ENCODE data around the gene SLC16A7. TPM values are rescaled to one million over a fixed set of nuclear protein-coding genes. Genes with fewer than 3 reads are reported as not detected.
"Not testable (repeated sequence)": the region's sequence is repeated elsewhere in the genome, so short reads cannot be mapped to it uniquely, and the experiment has no call there.

The SLC16A7 gene
- total and polyA plus RNA-seq, 2 experiments from 2014 or later = 15.7 to 49.0 TPM

GRCh38 chr12:59595565-59595882 is 305 bp upstream of the SLC16A7 start:
- peak overlapping the region; percentile 98 for H3K27ac ChIP-seq
- H3K79me2 ChIP-seq (ENCODE audit: insufficient read depth) = peaks cover 10% of the 10 kb centered on the region; the same call in 1 of the 2 replicates
- H2AFZ ChIP-seq = peak overlapping the region; percentile 94
- H3K27me3 ChIP-seq (replicated peaks; ENCODE audit: insufficient read depth) = no peaks in the 10 kb centered on the region
- H3K4me2 ChIP-seq (ENCODE audit: unreplicated experiment) = peak overlapping the region; percentile 92
- no peaks in the 10 kb centered on the region for H3K9me2 ChIP-seq (ENCODE audit: insufficient read depth)
- 2 to 5% methylated on average over 5 of the region's 5 CpGs for WGBS, 2 experiments (ENCODE audit: low coverage in 1 of 2, low lambda C conversion rate in 2 of 2, missing lambda C conversion rate in 2 of 2)
- H3K36me3 ChIP-seq (ENCODE audit: low read depth) = no peaks in the 10 kb centered on the region
- peak overlapping the region; percentile 92 for H3K9ac ChIP-seq
- no peaks in the 10 kb centered on the region for H3K9me3 ChIP-seq (ENCODE audit: low read depth)
- no peak for DNase-seq
- H4K20me1 ChIP-seq (ENCODE audit: insufficient read depth) = no peaks in the 10 kb centered on the region
- H3F3A ChIP-seq (ENCODE audit: insufficient read depth) = peaks cover 31% of the 10 kb centered on the region
- no peak for TF ChIP-seq EZH2 (IDR thresholded peaks at IDR 0.05; ENCODE audit: insufficient read depth, poor library complexity, severe bottlenecking)
- TF ChIP-seq EZH2phosphoT487 (IDR thresholded peaks at IDR 0.05; ENCODE audit: insufficient read depth, low read depth) = no peak
- in situ Hi-C loops (cut with MboI) = no loop called here
- peaks cover 34% of the 10 kb centered on the region for H3K4me1 ChIP-seq (ENCODE audit: insufficient read depth)
- peak overlapping the region; percentile 90 for H3K4me3 ChIP-seq

GRCh38 chr12:59597385-59597781 is 1.6 kb downstream of the SLC16A7 start:
- Histone ChIP-seq H3K4me1 (ENCODE audit: insufficient read depth) (peaks cover 36% of the 10 kb centered on the region), H3K79me2 (ENCODE audit: insufficient read depth) (peaks cover 29% of the 10 kb centered on the region), H3K36me3 (ENCODE audit: low read depth) (no peaks in the 10 kb centered on the region), H3K9ac (peak overlapping the region; percentile 92), H4K20me1 (ENCODE audit: insufficient read depth) (no peaks in the 10 kb centered on the region), H3F3A (ENCODE audit: insufficient read depth) (peaks cover 34% of the 10 kb centered on the region), H3K9me3 (ENCODE audit: low read depth) (no peaks in the 10 kb centered on the region), H3K27me3 (replicated peaks; ENCODE audit: insufficient read depth) (no peaks in the 10 kb centered on the region), H3K4me3 (peak overlapping the region; percentile 90), H3K27ac (peak overlapping the region; percentile 98), H3K4me2 (ENCODE audit: unreplicated experiment) (peak overlapping the region; percentile 82), H2AFZ (peak overlapping the region; percentile 94), H3K9me2 (ENCODE audit: insufficient read depth) (no peaks in the 10 kb centered on the region)
- in situ Hi-C loops (cut with MboI) = no loop called here
- 0% methylated on average over 2 of the region's 2 CpGs for WGBS, 2 experiments (ENCODE audit: low coverage in 1 of 2, low lambda C conversion rate in 2 of 2, missing lambda C conversion rate in 2 of 2)
- TF ChIP-seq EZH2phosphoT487 (IDR thresholded peaks at IDR 0.05; ENCODE audit: insufficient read depth, low read depth) (peak; percentile 85; the same call in 1 of the 2 replicates), EZH2 (IDR thresholded peaks at IDR 0.05; ENCODE audit: insufficient read depth, poor library complexity, severe bottlenecking) (no peak)
- DNase-seq = peak; percentile 97

GRCh38 chr12:59600171-59600570 is 4.3 kb downstream of the SLC16A7 start:
- peak overlapping the region; percentile 9 for H3K4me2 ChIP-seq (ENCODE audit: unreplicated experiment)
- peak; percentile 84 for DNase-seq
- H4K20me1 ChIP-seq (ENCODE audit: insufficient read depth) = no peaks in the 10 kb centered on the region
- no peak overlapping the region; the same call in 1 of the 2 replicates for H3K9ac ChIP-seq
- H2AFZ ChIP-seq = no peak overlapping the region
- H3K79me2 ChIP-seq (ENCODE audit: insufficient read depth) = peaks cover 57% of the 10 kb centered on the region
- no peaks in the 10 kb centered on the region for H3K9me3 ChIP-seq (ENCODE audit: low read depth)
- TF ChIP-seq EZH2 (IDR thresholded peaks at IDR 0.05; ENCODE audit: insufficient read depth, poor library complexity, severe bottlenecking) (no peak), EZH2phosphoT487 (IDR thresholded peaks at IDR 0.05; ENCODE audit: insufficient read depth, low read depth) (no peak)
- H3K36me3 ChIP-seq (ENCODE audit: low read depth) = no peaks in the 10 kb centered on the region
- no peaks in the 10 kb centered on the region for H3K27me3 ChIP-seq (replicated peaks; ENCODE audit: insufficient read depth)
- H3K9me2 ChIP-seq (ENCODE audit: insufficient read depth) = no peaks in the 10 kb centered on the region
- in situ Hi-C loops (cut with MboI) = no loop called here
- H3K27ac ChIP-seq = peak overlapping the region; percentile 25; the same call in 1 of the 2 replicates
- H3K4me3 ChIP-seq = no peak overlapping the region
- H3K4me1 ChIP-seq (ENCODE audit: insufficient read depth) = peaks cover 30% of the 10 kb centered on the region
- peaks cover 28% of the 10 kb centered on the region for H3F3A ChIP-seq (ENCODE audit: insufficient read depth)

GRCh38 chr12:59603754-59604153 is 7.9 kb downstream of the SLC16A7 start:
- Histone ChIP-seq H3K4me3 (no peak overlapping the region), H3F3A (ENCODE audit: insufficient read depth) (peaks cover 13% of the 10 kb centered on the region), H3K36me3 (ENCODE audit: low read depth) (no peaks in the 10 kb centered on the region), H3K27me3 (replicated peaks; ENCODE audit: insufficient read depth) (no peaks in the 10 kb centered on the region), H2AFZ (no peak overlapping the region), H3K4me2 (ENCODE audit: unreplicated experiment) (no peak overlapping the region), H3K9me3 (ENCODE audit: low read depth) (no peaks in the 10 kb centered on the region), H3K9me2 (ENCODE audit: insufficient read depth) (no peaks in the 10 kb centered on the region), H4K20me1 (ENCODE audit: insufficient read depth) (no peaks in the 10 kb centered on the region), H3K79me2 (ENCODE audit: insufficient read depth) (peaks cover 83% of the 10 kb centered on the region), H3K9ac (no peak overlapping the region), H3K4me1 (ENCODE audit: insufficient read depth) (peaks cover 18% of the 10 kb centered on the region), H3K27ac (no peak overlapping the region)
- no peak for TF ChIP-seq EZH2 (IDR thresholded peaks at IDR 0.05; ENCODE audit: insufficient read depth, poor library complexity, severe bottlenecking)
- in situ Hi-C loops (cut with MboI) = no loop called here
- DNase-seq = no peak

- H3K9me3 ChIP-seq (ENCODE audit: low read depth); H3K9me2 ChIP-seq (ENCODE audit: insufficient read depth); H2AFZ ChIP-seq; H3K27me3 ChIP-seq (replicated peaks; ENCODE audit: insufficient read depth); H3K4me1 ChIP-seq (ENCODE audit: insufficient read depth); H3F3A ChIP-seq (ENCODE audit: insufficient read depth); H3K27ac ChIP-seq; H3K4me3 ChIP-seq; in situ Hi-C loops (cut with MboI); H3K9ac ChIP-seq; H3K36me3 ChIP-seq (ENCODE audit: low read depth); DNase-seq; H4K20me1 ChIP-seq (ENCODE audit: insufficient read depth); H3K4me2 ChIP-seq (ENCODE audit: unreplicated experiment): not testable (repeated sequence)
- H3K79me2 ChIP-seq (ENCODE audit: insufficient read depth) = peaks cover 10% of the 10 kb centered on the region; the same call in 1 of the 2 replicates
- WGBS, 2 experiments (ENCODE audit: low coverage in 1 of 2, low lambda C conversion rate in 2 of 2, missing lambda C conversion rate in 2 of 2) = 97% methylated on average over 4 of the region's 4 CpGs
Measured at GRCh38 chr12:59612823-59613434, 17.1 kb downstream of the SLC16A7 start.
